Measurements from ENCODE around the gene ASPHD2.

DNA sequence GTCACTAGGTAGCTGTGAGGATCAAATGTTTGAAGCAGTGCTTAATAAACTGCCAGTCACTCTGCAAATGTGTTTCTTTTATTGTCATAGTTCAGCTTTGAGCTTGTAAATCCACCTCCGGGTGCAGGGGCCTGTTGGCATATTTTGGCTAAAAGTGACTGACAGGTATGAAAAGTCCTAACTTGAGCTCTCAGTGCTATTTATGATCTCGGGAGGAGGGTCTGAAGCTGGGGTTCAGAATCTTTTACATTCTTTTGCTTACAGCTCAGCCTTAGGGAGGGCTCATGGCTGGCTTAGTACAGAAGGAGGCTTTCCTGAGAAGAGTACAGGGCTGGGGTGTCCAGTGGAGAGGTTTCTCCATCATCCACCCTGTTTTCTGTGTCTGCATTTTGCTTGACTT, 1.5 kb downstream of the ASPHD2 start:
- TF ChIP-seq POLR2A (IDR thresholded peaks at IDR 0.05) = no peak
- no peak for TF ChIP-seq CTCF (IDR thresholded peaks at IDR 0.05)
- TF ChIP-seq POLR2AphosphoS5 (IDR thresholded peaks at IDR 0.05) = no peak
- TF ChIP-seq EP300 (IDR thresholded peaks at IDR 0.05) = no peak
